Adrenal gland (tissue), 5 donors: Measurements from ENCODE around the gene SEC14L5.

Experiments used
- CTCF ChIP-seq, 6 experiments: fragments of 450-650 bp in 4 of 6; fragments of 200-600 bp in 2 of 6; sonication (generic) in 1 of 6; IDR thresholded peaks; 1 replicate in 5 of 6; 2 replicates in 1 of 6; pipeline versions ENCODE4 v1.5.1 to v1.8.0; 2016 to 2021; ENCODE audit warnings: antibody characterized with exemption in 6 of 6, mild to moderate bottlenecking in 2 of 6, moderate library complexity in 1 of 6
- POLR2A ChIP-seq, 2 donors: fragments of 450-650 bp; IDR thresholded peaks; one replicate each; pipeline ENCODE4 v1.6.1; 2017; ENCODE audit warnings: antibody characterized with exemption in 2 of 2, mild to moderate bottlenecking in 2 of 2, moderate library complexity in 1 of 2
- donor health status: DM: no; HTN: no; CAD: no.

- TF ChIP-seq POLR2A (IDR thresholded peaks at IDR 0.05) (no peak), CTCF (IDR thresholded peaks at IDR 0.05) (no peak)
These were observed 106.8 kb downstream of the SEC14L5 start for GRCh38 chr16:5064915-5065314.
